Fibroblast of lung (primary cell): ENCODE data around the gene CRYBG1. TPM values are rescaled to one million over a fixed set of nuclear protein-coding genes. Genes with fewer than 3 reads are reported as not detected.
"Not testable (repeated sequence)": the region's sequence is repeated elsewhere in the genome, so short reads cannot be mapped to it uniquely, and the experiment has no call there.

Experiments used
- DNase-seq, 2 donors: peaks; one replicate each; pipeline versions ENCODE4 v3.0.0 to v3.0.0-alpha.2; 2010; ENCODE audit warnings: low read depth in 2 of 2
- H2AFZ ChIP-seq: 2 replicates; pipeline ENCODE4 v1.5.1; 2012; ENCODE audit warnings: low read length, control low read depth, inconsistent platforms
- H3K27ac ChIP-seq: 2 replicates; pipeline ENCODE4 v1.5.1; 2011; ENCODE audit warnings: low read length, control low read depth; ENCODE audit not compliant: insufficient read depth
- H3K27me3 ChIP-seq: 2 replicates; pipeline ENCODE4 v1.5.1; 2011; ENCODE audit warnings: mild to moderate bottlenecking, low read length; ENCODE audit not compliant: control insufficient read depth, insufficient read depth
- H3K36me3 ChIP-seq: 2 replicates; pipeline ENCODE4 v1.5.1; 2011; ENCODE audit warnings: low read length; ENCODE audit not compliant: control insufficient read depth, insufficient read depth
- H3K4me1 ChIP-seq: 2 replicates; pipeline ENCODE4 v1.5.1; 2011; ENCODE audit warnings: low read length; ENCODE audit not compliant: control insufficient read depth, insufficient read depth; ENCODE audit errors: extremely low read depth
- H3K4me2 ChIP-seq: 2 replicates; pipeline ENCODE4 v1.5.1; 2011; ENCODE audit warnings: low read length, control low read depth; ENCODE audit not compliant: insufficient read depth; ENCODE audit errors: extremely low read depth
- H3K4me3 ChIP-seq, 4 experiments: fragments of 200-600 bp in 1 of 4; sonication (generic) in 1 of 4; replicated peaks in 1 of 4; 2 replicates each; pipeline ENCODE4 v1.5.1; 2011 to 2016; ENCODE audit warnings: low read length in 4 of 4, low read depth in 3 of 4, mild to moderate bottlenecking in 3 of 4, control low read depth in 2 of 4, inconsistent platforms in 1 of 4, mixed read lengths in 1 of 4; ENCODE audit not compliant: insufficient read depth in 1 of 4; ENCODE audit errors: control extremely low read depth in 1 of 4
- H3K79me2 ChIP-seq: 2 replicates; pipeline ENCODE4 v1.5.1; 2012; ENCODE audit warnings: mild to moderate bottlenecking, low read length, inconsistent platforms; ENCODE audit not compliant: control insufficient read depth, insufficient read depth
- H3K9ac ChIP-seq: 2 replicates; pipeline ENCODE4 v1.5.1; 2011; ENCODE audit warnings: mild to moderate bottlenecking, low read length, control low read depth; ENCODE audit not compliant: insufficient read depth
- H3K9me3 ChIP-seq: 2 replicates; pipeline ENCODE4 v1.5.1; 2012; ENCODE audit warnings: low read depth, low read length; ENCODE audit not compliant: control insufficient read depth, insufficient read depth
- H4K20me1 ChIP-seq: 2 replicates; pipeline ENCODE4 v1.5.1; 2011; ENCODE audit warnings: low read length; ENCODE audit not compliant: control insufficient read depth, insufficient read depth; ENCODE audit errors: extremely low read depth
- EZH2 ChIP-seq: IDR thresholded peaks from 2 replicates; pipeline ENCODE4 v1.5.1; 2012; ENCODE audit warnings: low read length, control low read depth, mild to moderate bottlenecking; ENCODE audit errors: missing control alignments
- polyA plus RNA-seq, 2 donors: library from polyadenylated mRNA; depleted of rRNA in 1 of 2; stranded (reverse) in 1 of 2; unstranded in 1 of 2; fragments of >200 nt; gene quantifications; 2 replicates each; pipeline ENCODE4 v1.2.1, GENCODE V29; 2011 to 2012; ENCODE audit warnings: missing spikeins in 1 of 2
- total RNA-seq: library from RNA; depleted of rRNA; stranded (reverse); fragments of >200 nt; gene quantifications from 2 replicates; pipeline ENCODE4 v1.2.1, GENCODE V29; 2014
- TF ChIP-seq, protein P1 (sequence below), 2 donors: IDR thresholded peaks in 1 of 2; conservative IDR thresholded peaks in 1 of 2; 1 replicate in 1 of 2; 2 replicates in 1 of 2; pipeline ENCODE4 v1.5.1; 2011 to 2012; ENCODE audit warnings: low read length in 2 of 2, control low read depth in 1 of 2, inconsistent platforms in 1 of 2, low read depth in 1 of 2, mild to moderate bottlenecking in 1 of 2

Gene CRYBG1
- total and polyA plus RNA-seq, 2 donors (not counting 1 experiment from before 2014, with no cell fraction given): 4.3 to 10.1 TPM

DNA sequence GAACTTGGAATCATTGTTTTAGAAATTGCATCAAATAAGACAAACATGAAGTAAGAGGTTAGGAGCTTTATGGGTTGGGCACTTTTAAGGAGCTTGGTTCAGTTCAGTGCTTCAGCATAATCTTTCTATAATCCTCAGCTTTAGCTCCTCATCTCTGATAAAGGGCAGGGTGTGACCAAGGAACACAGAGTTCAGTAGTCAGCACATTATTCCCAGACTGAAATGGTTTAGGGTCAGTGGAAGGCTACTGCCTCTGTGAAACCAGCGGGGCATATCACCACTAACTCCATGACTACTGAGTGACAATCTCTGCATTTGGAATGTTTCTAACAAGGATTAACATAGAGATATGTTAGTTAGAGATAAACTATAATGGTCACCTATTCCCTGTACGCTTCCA is 36.9 kb downstream of the CRYBG1 start:
- H3K36me3 ChIP-seq: no peaks in the 10 kb centered on the region
- no peak overlapping the region for H3K9ac ChIP-seq

DNA sequence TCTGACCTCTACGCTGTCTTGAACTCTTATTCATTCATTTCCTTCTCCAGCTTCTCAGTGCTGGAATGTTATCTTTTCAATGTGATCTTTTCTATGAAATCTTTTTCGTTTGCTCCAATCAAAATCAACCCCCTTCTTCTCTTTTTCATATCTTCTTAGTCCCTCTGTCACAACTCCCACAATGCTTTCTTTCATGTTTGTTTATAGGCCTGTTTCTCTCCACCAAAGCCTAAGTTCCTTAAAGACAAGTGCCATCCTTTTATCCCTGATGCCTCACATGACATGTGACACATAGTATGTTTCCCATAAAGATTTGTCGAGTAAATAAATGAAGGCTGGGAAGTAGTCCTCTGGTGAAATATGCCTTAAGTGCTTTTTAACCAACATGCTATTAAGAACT is 38.1 kb downstream of the CRYBG1 start:
- Histone ChIP-seq H3K27me3 (no peaks in the 10 kb centered on the region), H3K9ac (no peak overlapping the region), H3K9me3 (no peaks in the 10 kb centered on the region), H2AFZ (no peak overlapping the region), H3K4me1 (no peaks in the 10 kb centered on the region), H3K36me3 (no peaks in the 10 kb centered on the region), H3K79me2 (no peaks in the 10 kb centered on the region), H3K27ac (no peak overlapping the region), H3K4me2 (no peak overlapping the region), H3K4me3 (no peak overlapping the region), H4K20me1 (no peaks in the 10 kb centered on the region)
- DNase-seq: no peak
- TF ChIP-seq, protein P1, sequence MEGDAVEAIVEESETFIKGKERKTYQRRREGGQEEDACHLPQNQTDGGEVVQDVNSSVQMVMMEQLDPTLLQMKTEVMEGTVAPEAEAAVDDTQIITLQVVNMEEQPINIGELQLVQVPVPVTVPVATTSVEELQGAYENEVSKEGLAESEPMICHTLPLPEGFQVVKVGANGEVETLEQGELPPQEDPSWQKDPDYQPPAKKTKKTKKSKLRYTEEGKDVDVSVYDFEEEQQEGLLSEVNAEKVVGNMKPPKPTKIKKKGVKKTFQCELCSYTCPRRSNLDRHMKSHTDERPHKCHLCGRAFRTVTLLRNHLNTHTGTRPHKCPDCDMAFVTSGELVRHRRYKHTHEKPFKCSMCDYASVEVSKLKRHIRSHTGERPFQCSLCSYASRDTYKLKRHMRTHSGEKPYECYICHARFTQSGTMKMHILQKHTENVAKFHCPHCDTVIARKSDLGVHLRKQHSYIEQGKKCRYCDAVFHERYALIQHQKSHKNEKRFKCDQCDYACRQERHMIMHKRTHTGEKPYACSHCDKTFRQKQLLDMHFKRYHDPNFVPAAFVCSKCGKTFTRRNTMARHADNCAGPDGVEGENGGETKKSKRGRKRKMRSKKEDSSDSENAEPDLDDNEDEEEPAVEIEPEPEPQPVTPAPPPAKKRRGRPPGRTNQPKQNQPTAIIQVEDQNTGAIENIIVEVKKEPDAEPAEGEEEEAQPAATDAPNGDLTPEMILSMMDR (conservative IDR thresholded peaks at IDR 0.05 in 1 of 2, IDR thresholded peaks at IDR 0.05 in 1 of 2; ENCODE audit: low read depth in 1 of 2, low read length in 2 of 2): no peak

More for the DNA sequence above, 36.9 kb downstream of the CRYBG1 start:
- Histone ChIP-seq H3K79me2 (no peaks in the 10 kb centered on the region), H2AFZ (no peak overlapping the region), H3K4me1 (no peaks in the 10 kb centered on the region), H3K27me3 (no peaks in the 10 kb centered on the region), H3K9me3 (no peaks in the 10 kb centered on the region), H3K4me3 (no peak overlapping the region), H4K20me1 (no peaks in the 10 kb centered on the region), H3K4me2 (no peak overlapping the region), H3K27ac (no peak overlapping the region)
- DNase-seq: no peak
- TF ChIP-seq, protein P1 (conservative IDR thresholded peaks at IDR 0.05 in 1 of 2, IDR thresholded peaks at IDR 0.05 in 1 of 2; ENCODE audit: low read depth in 1 of 2, low read length in 2 of 2): no peak
- TF ChIP-seq EZH2: no peak

DNA sequence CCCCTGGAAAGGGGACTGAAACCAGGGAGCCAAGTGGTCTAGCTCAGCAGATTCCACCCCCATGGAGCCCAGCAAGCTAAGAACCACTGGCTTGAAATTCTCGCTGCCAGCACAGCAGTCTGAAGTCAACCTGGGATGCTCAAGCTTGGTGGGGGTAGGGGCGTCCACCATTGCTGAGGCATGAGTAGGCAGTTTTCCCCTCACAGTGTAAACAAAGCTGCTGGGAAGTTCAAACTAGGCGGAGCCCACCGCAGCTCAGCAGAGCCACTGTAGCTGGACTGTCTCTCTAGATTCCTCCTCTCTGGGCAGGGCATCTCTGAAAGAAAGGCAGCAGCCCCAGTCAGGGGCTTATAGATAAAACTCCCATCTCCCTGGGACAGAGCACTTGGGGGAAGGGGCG is 44.5 kb downstream of the CRYBG1 start:
- H3K36me3 ChIP-seq, H3K9me3 ChIP-seq, H3K4me3 ChIP-seq, H3K79me2 ChIP-seq, H2AFZ ChIP-seq, H3K4me2 ChIP-seq, H4K20me1 ChIP-seq, H3K4me1 ChIP-seq, H3K27ac ChIP-seq, H3K9ac ChIP-seq, H3K27me3 ChIP-seq: not testable (repeated sequence)
- DNase-seq: peak; percentile 11 to 67
